ENCODE data around the gene NMBR.
"Not testable (repeated sequence)": the region's sequence is repeated elsewhere in the genome, so short reads cannot be mapped to it uniquely, and the experiment has no call there.

Gene NMBR

GRCh38 chr6:142154336-142154735, 7.4 kb upstream of the NMBR start:
- DNase-seq (ENCODE audit: low spot score) = no peak

- DNase-seq (ENCODE audit: low spot score) = no peak
Measured at GRCh38 chr6:142153196-142153595, 6.3 kb upstream of the NMBR start.

GRCh38 chr6:142152746-142153145, 5.8 kb upstream of the NMBR start:
- DNase-seq (ENCODE audit: low spot score) = peak; percentile 35

GRCh38 chr6:142141531-142141930, 5.4 kb downstream of the NMBR start:
- DNase-seq (ENCODE audit: low spot score) = not testable (repeated sequence)

DNA sequence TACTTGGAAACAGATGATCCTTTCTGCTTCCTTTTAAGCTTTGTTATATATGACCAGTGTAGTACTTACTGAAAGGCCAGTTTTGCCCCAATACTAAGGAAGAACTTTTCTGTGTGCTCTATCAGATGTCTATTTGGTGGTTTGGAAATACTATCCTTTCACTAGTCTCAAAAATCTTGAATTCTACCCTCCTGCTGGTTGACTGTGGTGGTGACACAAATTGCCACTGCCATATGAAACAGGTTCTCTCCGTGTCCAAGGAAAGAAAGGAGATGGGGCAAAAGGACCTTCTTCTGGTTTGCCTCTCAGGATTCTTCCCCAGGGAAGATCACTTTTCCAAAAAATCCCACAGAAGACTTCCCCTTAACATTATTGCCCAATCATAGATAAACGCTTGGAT, 8.0 kb downstream of the NMBR start:
- DNase-seq (ENCODE audit: low spot score) = no peak

GRCh38 chr6:142132625-142133024, 14.3 kb downstream of the NMBR start, which contains the start of gene GJE1:
GJE1 (plus strand) TSS chr6:142132925; CDS start chr6:142133159, 234 bp downstream.
- no peak for DNase-seq (ENCODE audit: low spot score)

- DNase-seq (ENCODE audit: low spot score) = no peak
Measured at GRCh38 chr6:142130814-142131213, 16.1 kb downstream of the NMBR start.

DNA sequence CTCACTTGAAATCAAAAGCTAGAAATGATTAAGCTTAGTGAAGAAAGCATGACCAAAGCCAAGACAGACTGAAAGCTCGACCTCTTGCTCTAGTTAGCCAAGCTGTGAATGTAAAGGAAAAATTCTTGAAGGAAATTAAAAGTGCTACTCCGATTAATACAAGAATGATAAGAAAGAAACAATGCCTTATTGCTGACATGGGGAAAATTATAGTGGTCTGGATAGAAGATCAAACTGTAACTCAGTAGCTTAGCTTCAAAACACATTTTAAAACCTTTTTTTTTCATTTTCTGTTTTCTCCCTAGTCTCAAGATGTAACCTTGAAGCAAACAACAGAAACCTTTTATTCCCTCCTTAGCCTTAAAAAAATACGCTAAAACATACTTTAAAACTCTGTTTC, 25.6 kb downstream of the NMBR start:
- DNase-seq (ENCODE audit: low spot score) = no peak

- DNase-seq (ENCODE audit: low spot score) = no peak
Measured at GRCh38 chr6:142118925-142119324, 28.0 kb downstream of the NMBR start.

DNA sequence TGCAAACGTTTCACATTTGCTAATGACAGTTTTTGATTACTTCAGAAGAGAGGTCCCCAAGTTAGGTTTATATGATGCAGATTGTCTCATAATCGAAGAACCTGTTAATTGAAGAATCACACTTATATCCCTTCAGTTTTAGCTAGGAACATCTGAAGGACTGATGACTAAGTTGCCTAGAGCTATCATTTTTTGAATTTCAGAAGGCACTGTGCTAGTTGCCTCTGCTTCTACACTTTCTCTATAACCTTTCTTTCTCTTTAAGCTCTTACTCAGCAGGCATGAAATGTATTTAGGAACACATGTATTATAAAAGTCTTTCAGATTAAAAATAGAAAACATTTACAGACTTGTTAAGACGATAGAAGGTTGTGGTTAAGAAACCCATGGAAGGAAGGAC, 28.6 kb downstream of the NMBR start:
- no peak for DNase-seq (ENCODE audit: low spot score)

DNA sequence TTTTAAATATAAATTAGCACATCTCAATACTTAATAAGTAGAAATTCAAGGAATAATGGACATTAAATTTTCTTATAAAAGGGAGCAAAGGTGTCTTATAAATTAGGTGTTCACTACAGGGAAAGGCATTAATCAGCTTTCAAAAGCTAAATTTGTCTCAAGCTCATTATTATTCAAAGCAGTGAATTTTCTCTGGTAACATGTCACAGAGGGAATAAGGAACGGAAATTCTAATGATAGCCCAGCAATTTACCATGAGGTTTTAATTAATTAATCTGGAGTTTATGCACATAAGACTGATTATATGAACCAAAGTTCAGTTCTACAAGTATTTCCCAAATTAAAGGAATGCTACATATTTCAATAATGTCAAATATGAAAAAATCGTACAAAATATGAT, 29.6 kb downstream of the NMBR start:
- DNase-seq (ENCODE audit: low spot score) = no peak

- peak; percentile 70 for DNase-seq (ENCODE audit: low spot score)
Measured at GRCh38 chr6:142112451-142113061, 34.4 kb downstream of the NMBR start.

GRCh38 chr6:142110820-142111219, 36.1 kb downstream of the NMBR start:
- DNase-seq (ENCODE audit: low spot score) = not testable (repeated sequence)

- DNase-seq (ENCODE audit: low spot score) = not testable (repeated sequence)
Measured at GRCh38 chr6:142104820-142105219, 42.1 kb downstream of the NMBR start.

DNA sequence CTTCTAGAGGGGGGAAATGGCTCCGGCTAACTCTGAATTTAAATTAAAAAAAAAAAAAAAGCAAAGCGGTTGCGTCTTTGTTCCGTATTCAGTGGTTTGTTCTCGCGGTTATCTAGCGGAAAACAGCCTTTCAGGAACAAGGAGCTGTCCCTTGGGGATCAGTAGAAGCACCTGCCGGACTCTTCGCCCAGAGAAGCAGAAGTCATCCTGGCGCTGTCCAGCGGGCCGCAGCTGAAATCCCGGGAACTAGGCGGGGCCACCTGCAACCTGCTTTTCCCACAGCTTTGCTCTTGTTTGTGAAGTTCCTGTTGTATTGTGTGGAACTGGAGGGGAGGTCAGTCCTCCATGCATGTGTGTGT, 58.1 kb downstream of the NMBR start:
- DNase-seq (ENCODE audit: low spot score) = peak; percentile 66

DNA sequence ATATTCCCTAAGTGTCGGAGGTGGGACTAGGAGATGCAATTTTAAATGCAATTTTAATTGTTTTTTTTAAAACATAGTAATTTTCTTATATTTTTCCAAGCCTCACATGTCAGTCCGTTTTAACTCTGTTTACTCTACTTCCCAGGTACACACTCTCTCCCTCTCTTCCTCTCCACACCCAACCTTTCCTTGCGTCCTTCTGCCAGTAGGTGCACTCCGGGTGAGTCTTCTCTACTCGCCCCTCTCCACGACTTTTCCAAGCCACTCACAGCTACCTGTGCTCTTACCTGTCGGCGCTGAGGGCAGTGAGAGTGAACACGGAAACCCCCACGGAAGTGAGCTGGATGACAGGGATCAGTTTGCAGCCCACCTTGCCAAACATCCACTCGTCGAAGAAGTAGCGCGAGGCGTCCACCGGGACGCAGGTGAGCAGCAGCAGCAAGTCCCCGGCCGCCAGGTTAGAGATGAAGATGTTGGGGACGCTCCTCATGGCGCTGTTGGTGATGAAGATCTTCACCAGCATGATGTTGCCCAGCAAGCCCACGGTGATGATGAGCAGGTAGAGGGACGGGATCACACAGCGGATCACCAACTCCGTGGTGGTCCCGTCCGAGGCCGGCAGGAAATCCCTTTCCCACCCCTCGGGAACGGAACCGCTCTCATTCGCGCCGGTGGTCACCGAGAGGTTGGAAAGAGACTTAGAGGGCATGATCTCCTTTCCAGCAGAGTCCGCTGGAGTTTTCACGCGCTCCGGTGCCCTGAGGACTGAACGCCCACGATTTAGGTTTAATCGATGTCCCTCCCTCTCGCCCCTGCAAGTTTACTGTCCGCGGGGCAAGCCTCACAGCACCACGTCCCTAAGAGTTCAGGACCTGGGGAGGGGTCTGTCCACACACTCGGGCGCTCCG, 58.7 kb downstream of the NMBR start:
- no peak for DNase-seq (ENCODE audit: low spot score)

DNA sequence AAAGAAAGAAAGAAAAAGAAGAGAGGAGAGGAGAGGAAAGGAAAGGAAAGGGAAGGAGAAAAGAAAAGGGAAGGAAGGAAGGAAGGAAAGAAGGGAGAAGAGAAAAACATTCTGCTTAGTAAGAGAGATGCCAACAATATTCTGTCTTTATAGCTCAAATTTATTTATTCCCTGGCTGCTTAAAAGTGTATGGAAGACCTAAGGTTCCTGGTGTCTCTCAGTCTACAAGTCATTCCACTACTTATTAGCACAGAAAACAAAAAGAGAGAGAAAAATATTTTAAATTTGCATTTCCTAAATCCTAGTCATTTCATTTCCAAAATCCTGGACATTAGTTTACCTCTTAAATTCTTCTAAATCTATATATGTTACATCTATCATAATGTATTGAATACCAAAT, 67.8 kb downstream of the NMBR start:
- no peak for DNase-seq (ENCODE audit: low spot score)

DNA sequence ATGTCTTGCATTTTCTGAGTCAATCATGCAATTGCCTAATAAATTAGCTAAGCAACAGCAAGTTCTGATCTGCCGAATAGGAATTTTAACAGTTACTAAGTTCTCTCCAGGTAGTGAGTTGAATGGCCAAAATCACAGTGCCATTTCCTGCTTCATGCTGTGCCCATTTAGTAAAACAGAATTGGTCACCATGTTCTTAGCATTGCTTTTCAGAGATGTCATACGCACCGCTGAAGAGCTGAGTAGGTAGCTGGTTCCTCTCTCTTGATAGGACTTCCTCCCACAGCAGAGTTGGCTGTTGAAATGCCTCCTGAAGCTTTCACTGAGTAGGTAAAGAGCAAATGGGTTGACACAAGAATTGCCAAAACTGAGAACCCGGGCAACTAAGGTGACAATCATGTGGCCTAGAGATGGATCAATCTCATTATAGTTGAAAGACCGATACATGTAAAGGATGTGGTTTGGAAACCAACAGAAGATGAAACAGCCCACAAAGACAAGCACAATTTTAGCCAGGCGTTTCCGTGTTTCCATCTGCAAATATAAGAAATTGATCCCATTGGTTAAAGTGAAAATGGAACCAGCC, 71.3 kb downstream of the NMBR start:
- no peak for DNase-seq (ENCODE audit: low spot score)

DNA sequence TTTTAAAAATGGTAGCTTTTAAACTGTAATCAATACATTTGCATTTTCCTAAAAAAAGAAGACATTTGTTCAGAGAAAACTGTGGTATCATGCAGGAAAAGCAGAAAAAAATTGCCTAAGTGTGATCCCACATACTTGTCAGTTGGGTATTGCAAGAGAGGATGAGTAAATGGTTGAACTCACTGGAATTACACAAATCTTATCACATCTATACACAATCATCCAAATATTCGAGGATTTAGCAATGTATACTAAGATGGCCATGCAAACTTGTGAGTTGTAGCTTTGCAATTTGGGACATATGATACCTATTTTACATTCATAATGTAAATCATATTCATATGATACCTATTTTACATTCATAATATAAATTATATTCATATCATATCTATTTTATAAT, 72.4 kb downstream of the NMBR start:
- DNase-seq (ENCODE audit: low spot score) = no peak

DNA sequence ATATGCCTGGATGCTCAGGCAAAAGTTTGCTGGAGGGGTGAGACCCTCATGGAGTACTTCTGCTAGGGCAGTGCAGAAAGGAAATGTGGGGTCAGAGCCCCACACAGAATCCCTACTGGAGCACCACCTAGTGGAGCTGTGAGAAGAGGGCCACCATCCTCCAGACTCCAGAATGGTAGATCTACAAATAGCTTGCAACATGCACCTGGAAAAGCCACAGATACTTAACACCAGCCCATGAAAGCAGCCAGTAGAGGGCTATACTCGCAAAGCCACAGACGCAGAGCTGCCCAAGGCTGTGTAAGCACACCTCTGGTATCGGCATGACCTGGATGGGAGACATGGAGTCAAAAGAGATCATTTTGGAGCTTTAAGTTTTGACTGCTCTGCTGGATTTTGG, 74.9 kb downstream of the NMBR start:
- no peak for DNase-seq (ENCODE audit: low spot score)

- DNase-seq (ENCODE audit: low spot score) = no peak
Measured at GRCh38 chr6:142068416-142068815, 78.5 kb downstream of the NMBR start.

DNA sequence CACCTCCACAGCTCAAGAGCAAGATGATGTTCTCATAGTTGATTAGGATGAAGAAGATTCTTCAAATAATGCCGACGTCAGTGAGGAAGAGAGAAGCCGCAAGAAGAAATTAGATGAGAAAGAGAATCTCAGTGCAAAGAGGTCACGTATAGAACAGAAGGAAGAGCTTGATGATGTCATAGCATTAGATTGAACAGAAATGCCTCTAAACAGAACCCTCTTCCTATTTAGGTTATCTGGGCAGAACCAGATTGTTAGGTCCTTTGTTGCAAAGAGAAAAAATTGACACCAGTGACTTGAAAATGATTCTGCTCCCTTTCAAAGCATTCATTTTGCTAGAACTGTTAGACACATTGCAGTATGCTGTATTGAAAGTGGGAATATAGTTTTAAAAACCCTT, 84.1 kb downstream of the NMBR start:
- DNase-seq (ENCODE audit: low spot score) = not testable (repeated sequence)

Data from kidney tubule cell (primary cell).